ENCODE results near the gene LOC101059915.

The LOC101059915 gene

DNA sequence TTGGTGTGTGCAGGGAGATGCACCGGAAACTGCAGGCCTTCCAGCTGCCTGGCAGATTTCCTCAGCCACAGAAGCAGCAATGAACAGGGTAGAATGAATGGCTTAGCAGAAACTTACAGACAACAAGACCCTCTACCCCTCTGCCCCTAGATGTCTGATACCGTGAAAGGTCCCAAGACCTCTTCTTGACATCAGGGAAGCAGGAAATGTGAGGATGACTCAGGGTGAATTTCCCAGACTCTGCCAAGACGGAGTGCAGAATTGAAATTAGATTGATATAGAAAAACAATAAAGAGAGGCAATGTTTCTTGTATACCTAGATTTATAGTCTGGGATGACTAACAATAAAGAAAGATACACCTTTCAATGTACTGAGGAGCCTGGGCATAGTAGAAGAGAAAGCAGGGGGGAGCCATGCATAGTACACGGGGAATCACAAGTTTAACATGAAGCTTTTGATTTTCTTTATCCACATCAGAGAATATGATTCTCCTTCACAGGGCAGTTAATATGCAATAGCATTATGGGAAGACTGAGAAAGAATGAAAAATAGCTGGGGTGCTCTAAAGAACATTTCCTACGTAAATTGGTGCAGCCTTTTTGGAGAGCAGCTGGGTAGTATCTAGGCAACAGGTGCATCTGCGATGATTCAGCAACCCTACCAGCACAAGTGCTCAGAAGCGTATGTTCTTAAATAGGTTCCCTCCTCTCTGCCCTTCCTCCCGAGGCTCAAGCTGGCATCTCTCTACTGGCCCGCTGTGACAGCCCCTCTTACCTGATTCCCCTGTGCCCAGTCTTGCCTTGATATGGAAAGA, 30.7 kb upstream of the LOC101059915 start:
- H3K9me3 ChIP-seq (ENCODE audit: insufficient read depth, low read length), result no peaks in the 10 kb centered on the region
- H3F3A ChIP-seq (ENCODE audit: insufficient read depth), result no peaks in the 10 kb centered on the region
- H4K20me1 ChIP-seq (ENCODE audit: low read depth, low read length), result no peaks in the 10 kb centered on the region
- no peak overlapping the region for H3K9ac ChIP-seq (ENCODE audit: low read length)
- TF ChIP-seq, protein P1, sequence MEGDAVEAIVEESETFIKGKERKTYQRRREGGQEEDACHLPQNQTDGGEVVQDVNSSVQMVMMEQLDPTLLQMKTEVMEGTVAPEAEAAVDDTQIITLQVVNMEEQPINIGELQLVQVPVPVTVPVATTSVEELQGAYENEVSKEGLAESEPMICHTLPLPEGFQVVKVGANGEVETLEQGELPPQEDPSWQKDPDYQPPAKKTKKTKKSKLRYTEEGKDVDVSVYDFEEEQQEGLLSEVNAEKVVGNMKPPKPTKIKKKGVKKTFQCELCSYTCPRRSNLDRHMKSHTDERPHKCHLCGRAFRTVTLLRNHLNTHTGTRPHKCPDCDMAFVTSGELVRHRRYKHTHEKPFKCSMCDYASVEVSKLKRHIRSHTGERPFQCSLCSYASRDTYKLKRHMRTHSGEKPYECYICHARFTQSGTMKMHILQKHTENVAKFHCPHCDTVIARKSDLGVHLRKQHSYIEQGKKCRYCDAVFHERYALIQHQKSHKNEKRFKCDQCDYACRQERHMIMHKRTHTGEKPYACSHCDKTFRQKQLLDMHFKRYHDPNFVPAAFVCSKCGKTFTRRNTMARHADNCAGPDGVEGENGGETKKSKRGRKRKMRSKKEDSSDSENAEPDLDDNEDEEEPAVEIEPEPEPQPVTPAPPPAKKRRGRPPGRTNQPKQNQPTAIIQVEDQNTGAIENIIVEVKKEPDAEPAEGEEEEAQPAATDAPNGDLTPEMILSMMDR (IDR thresholded peaks at IDR 0.05; ENCODE audit: insufficient read depth, low read length, poor library complexity, severe bottlenecking), result no peak
- no peak for TF ChIP-seq EZH2phosphoT487 (conservative IDR thresholded peaks at IDR 0.05; ENCODE audit: low read length)
- H3K36me3 ChIP-seq (ENCODE audit: low read length), result no peaks in the 10 kb centered on the region
- no peak overlapping the region for H3K27ac ChIP-seq (ENCODE audit: low read depth, low read length)
- no peaks in the 10 kb centered on the region for H3K79me2 ChIP-seq (ENCODE audit: insufficient read depth, low read length)
- no peak overlapping the region for H2AFZ ChIP-seq (ENCODE audit: low read depth, low read length, severe bottlenecking)
- H3K27me3 ChIP-seq (ENCODE audit: low read length), result no peaks in the 10 kb centered on the region
- H3K9me2 ChIP-seq (replicated peaks; ENCODE audit: insufficient read depth, low read length), result no peaks in the 10 kb centered on the region
- H3K4me2 ChIP-seq (ENCODE audit: low read depth, low read length, poor library complexity, severe bottlenecking), result no peak overlapping the region
- H3K4me3 ChIP-seq (ENCODE audit: insufficient read depth, low read length, poor library complexity, severe bottlenecking), result no peak overlapping the region

GRCh38 chrX:71637253-71637618, 30.1 kb upstream of the LOC101059915 start:
- H3K9ac ChIP-seq (ENCODE audit: low read length), result no peak overlapping the region

GRCh38 chrX:71637848-71638247, 29.5 kb upstream of the LOC101059915 start:
- H3K27me3 ChIP-seq (ENCODE audit: low read length), result no peaks in the 10 kb centered on the region
- H3K79me2 ChIP-seq (ENCODE audit: insufficient read depth, low read length), result no peaks in the 10 kb centered on the region
- no peak overlapping the region for H3K4me2 ChIP-seq (ENCODE audit: low read depth, low read length, poor library complexity, severe bottlenecking)
- H2AFZ ChIP-seq (ENCODE audit: low read depth, low read length, severe bottlenecking), result no peak overlapping the region
- no peaks in the 10 kb centered on the region for H4K20me1 ChIP-seq (ENCODE audit: low read depth, low read length)
- H3K36me3 ChIP-seq (ENCODE audit: low read length), result no peaks in the 10 kb centered on the region
- H3K9me2 ChIP-seq (replicated peaks; ENCODE audit: insufficient read depth, low read length), result no peaks in the 10 kb centered on the region
- TF ChIP-seq, protein P1 (IDR thresholded peaks at IDR 0.05; ENCODE audit: insufficient read depth, low read length, poor library complexity, severe bottlenecking), result no peak
- no peak for TF ChIP-seq EZH2phosphoT487 (conservative IDR thresholded peaks at IDR 0.05; ENCODE audit: low read length)
- no peak overlapping the region for H3K9ac ChIP-seq (ENCODE audit: low read length)
- H3K4me3 ChIP-seq (ENCODE audit: insufficient read depth, low read length, poor library complexity, severe bottlenecking), result no peak overlapping the region
- H3K27ac ChIP-seq (ENCODE audit: low read depth, low read length), result no peak overlapping the region
- H3F3A ChIP-seq (ENCODE audit: insufficient read depth), result no peaks in the 10 kb centered on the region
- no peaks in the 10 kb centered on the region for H3K9me3 ChIP-seq (ENCODE audit: insufficient read depth, low read length)

More at GRCh38 chrX:71637253-71637618, 30.1 kb upstream of the LOC101059915 start:
- Histone ChIP-seq H3K4me2 (ENCODE audit: low read depth, low read length, poor library complexity, severe bottlenecking) (no peak overlapping the region), H3K79me2 (ENCODE audit: insufficient read depth, low read length) (no peaks in the 10 kb centered on the region), H3K36me3 (ENCODE audit: low read length) (no peaks in the 10 kb centered on the region), H3K27me3 (ENCODE audit: low read length) (no peaks in the 10 kb centered on the region), H4K20me1 (ENCODE audit: low read depth, low read length) (no peaks in the 10 kb centered on the region), H2AFZ (ENCODE audit: low read depth, low read length, severe bottlenecking) (no peak overlapping the region), H3F3A (ENCODE audit: insufficient read depth) (no peaks in the 10 kb centered on the region), H3K27ac (ENCODE audit: low read depth, low read length) (no peak overlapping the region), H3K4me3 (ENCODE audit: insufficient read depth, low read length, poor library complexity, severe bottlenecking) (no peak overlapping the region), H3K9me3 (ENCODE audit: insufficient read depth, low read length) (no peaks in the 10 kb centered on the region), H3K9me2 (replicated peaks; ENCODE audit: insufficient read depth, low read length) (no peaks in the 10 kb centered on the region)
- TF ChIP-seq EZH2phosphoT487 (conservative IDR thresholded peaks at IDR 0.05; ENCODE audit: low read length), result no peak
- TF ChIP-seq, protein P1 (IDR thresholded peaks at IDR 0.05; ENCODE audit: insufficient read depth, low read length, poor library complexity, severe bottlenecking), result no peak

Measured in SU-DHL-6 (cell line).